ENCODE data around the gene KRTAP10-2.

DNA sequence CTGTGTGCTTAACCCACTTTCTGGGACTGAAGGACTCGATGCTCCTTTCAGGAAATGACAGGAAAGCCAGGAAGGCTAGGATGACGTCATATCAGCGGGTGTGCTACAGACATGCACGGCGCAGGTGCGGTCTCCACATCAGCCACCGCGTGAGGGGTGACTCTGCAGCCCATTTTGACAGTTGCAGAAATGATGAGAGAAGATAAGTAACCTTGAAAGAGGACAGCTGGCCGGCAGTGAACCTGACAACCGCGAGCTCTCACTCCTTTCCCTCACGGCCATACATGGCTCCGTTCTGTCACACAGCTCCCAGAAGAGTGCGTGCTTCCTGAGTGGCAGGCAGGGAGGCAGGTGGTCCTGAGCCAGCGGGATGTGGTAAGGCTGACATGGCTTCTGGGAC, 30.8 kb upstream of the KRTAP10-2 start:
- TF ChIP-seq, protein P1, sequence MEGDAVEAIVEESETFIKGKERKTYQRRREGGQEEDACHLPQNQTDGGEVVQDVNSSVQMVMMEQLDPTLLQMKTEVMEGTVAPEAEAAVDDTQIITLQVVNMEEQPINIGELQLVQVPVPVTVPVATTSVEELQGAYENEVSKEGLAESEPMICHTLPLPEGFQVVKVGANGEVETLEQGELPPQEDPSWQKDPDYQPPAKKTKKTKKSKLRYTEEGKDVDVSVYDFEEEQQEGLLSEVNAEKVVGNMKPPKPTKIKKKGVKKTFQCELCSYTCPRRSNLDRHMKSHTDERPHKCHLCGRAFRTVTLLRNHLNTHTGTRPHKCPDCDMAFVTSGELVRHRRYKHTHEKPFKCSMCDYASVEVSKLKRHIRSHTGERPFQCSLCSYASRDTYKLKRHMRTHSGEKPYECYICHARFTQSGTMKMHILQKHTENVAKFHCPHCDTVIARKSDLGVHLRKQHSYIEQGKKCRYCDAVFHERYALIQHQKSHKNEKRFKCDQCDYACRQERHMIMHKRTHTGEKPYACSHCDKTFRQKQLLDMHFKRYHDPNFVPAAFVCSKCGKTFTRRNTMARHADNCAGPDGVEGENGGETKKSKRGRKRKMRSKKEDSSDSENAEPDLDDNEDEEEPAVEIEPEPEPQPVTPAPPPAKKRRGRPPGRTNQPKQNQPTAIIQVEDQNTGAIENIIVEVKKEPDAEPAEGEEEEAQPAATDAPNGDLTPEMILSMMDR (IDR thresholded peaks at IDR 0.05): no peak
- TF ChIP-seq POLR2A (IDR thresholded peaks at IDR 0.05): no peak

Data from Peyer's patch (tissue), 4 donors.